SW 1271 (cell line): ENCODE data around the gene HOXB1.

Experiments used
- DNase-seq, 2 experiments: peaks; one replicate each; lab custom pipeline; 2025; lab: John Stamatoyannopoulos, UW

HOXB1 gene

DNA sequence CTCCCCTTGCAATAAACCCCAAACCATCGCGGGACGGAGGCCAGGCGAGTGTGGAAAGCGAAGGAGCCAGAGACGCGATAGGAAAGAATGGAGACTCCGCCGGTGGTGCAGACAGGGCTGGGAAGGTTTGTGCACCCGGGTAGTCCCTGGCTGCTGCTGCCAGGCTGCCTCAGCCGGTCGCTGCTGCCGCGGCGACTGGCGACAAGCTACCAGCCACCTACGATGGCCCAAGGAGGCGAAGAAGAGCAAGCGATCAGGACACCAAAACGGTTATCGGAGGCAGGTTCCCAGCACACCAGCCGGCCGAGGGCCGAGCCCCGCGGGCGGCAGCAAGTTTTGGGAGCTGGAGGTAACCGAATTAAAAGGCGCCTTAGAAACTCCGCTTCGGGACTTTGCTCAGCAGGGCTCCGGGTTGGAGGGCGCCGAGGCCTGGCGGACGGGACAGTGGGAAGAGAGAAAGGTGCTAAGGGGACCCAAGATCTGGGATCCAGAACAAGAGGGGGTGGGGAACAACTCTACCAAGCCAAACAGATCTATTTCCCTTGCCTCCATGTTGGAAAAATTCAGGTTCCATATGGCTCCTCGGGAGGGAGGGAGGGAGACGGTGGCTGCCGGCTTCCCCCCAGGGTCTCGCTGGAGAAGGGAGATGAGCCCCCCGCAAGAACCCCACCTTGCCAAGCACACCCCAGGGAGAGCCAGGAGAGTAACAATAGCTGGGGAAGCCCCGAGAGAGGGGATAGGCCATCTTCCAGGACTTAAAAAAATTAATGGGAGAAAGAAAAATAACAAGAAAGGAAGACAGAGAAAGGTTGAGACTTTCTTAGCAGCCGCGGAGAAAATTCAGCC is 23.8 kb upstream of the HOXB1 start:
- DNase-seq: no peak

DNA sequence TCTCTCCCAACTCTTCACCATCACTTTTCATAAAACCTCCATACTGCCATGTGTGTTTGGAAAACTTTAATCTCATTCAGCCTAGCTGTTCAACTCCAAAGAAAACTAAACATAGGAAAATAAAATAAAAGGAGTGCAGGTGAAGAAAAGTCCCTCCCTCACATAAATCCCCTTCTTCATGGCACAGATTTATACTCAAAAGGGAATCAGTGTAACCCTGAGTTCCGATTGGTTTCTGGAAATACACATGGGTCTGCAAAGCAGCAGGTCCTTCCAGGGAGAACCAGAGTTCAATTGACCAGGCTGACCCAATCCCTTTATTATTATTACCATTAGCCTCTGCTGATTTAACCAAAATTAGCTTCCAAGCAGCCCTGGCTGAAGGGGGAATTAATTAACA is 23.0 kb upstream of the HOXB1 start:
- DNase-seq: no peak

DNA sequence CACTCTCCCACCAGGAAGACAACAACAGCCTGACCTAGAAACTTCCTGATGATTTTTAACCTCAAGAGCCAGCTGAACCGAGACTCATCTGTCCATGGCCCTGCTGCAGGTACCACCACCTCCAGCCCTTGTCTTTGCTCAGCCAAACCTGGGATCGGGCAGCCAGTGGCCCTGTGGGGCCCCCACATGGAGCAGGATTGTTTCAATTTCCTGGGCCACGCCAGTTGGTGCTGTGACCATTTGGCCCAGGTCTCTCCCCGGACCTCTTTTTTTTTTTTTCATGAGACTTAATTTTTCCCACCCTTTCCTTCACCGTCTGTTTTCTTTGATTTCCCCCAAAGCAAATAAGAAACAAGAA is 22.4 kb upstream of the HOXB1 start:
- DNase-seq: no peak

DNA sequence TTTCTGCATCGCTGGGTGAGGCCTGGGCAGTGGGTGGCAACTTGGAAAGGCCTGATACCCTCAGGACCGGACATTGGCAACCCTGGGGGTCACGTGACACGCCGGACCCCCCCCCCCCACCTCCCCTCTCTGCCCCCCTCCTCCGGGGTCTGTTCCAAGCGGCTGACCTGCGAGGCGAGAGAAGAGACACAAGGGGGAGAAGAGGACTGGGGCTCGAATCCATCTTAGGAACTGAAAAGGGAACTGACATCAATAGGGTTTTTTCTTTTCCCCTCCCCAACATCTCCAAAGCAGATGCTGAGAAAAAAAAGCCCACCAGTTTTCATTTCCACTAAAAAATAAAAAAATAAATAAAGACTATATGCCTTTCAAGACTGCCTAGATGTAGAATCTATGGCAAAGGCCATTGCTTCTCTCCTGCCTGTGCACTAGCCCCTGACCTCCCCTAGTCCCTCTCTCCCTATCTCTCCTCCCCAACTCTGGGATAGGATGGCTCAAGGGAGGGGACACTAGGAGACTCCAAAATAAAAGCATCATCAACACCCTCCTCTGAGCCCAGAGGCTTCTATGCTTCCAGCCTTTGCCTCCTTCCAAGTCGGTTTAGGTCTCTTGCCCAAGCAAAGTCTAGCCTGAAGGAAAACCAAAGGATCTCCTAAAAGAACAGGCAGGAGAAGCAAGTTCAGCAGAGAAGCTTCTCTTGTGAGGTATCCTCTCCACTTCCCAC is 21.8 kb upstream of the HOXB1 start:
- DNase-seq: no peak

DNA sequence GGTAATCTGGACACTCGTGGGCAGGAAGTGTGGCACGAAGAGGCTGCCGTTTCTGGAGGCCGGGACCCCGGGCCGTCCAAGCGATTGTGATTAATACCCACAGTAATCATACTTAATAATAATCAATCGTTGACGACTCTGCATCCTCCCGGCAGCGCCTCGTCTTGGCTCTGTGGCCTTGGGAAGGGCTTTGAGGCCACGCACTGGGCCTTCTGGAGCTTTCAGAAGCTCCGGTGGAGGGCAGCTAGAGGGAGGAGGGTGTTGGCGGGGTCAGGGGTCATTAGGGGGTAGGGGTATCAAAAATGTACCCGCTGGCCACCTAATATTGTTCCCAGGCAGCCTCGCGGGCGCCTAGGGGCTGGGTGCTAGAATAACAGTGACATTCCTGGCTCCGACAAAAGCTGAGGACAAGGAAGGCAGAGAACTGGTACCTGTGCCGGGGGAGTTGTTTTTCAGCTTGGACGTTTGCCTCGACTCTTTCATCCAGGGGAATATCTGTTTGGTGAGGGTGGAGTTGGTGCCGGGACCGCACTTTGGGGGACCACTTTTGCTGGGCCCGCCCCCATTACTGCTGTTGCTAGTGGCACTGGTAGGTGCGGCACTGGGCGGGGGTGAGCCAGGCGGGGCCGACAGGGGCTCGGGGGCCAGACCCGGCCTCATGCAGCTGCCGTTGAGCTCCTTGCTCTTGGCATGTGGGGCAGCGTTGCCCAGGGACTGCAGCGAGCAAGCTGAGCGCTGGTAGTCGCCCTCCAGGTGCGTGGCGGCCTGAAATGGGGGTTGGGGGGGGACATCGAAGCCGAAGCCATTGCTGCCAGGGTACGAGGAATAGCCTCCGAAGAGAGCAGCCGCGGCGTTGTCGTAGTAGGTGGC is 21.0 kb upstream of the HOXB1 start:
- DNase-seq: no peak

DNA sequence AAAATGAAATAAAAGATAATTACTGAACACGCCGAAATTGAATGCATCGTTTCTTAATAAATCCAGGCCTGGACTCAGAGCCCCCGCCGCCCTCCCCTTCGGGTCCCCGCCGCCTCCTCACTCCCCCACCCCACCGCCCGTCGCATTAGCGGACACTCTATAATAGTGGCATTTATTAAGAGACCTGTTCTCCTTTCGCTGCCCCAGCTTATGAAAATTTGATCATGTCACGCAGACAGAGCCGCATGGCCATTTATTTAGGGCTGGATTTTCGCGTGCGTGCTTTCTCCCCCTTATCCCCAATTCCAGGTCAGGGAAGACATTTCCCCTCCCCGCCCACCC is 20.4 kb upstream of the HOXB1 start:
- DNase-seq: no peak

DNA sequence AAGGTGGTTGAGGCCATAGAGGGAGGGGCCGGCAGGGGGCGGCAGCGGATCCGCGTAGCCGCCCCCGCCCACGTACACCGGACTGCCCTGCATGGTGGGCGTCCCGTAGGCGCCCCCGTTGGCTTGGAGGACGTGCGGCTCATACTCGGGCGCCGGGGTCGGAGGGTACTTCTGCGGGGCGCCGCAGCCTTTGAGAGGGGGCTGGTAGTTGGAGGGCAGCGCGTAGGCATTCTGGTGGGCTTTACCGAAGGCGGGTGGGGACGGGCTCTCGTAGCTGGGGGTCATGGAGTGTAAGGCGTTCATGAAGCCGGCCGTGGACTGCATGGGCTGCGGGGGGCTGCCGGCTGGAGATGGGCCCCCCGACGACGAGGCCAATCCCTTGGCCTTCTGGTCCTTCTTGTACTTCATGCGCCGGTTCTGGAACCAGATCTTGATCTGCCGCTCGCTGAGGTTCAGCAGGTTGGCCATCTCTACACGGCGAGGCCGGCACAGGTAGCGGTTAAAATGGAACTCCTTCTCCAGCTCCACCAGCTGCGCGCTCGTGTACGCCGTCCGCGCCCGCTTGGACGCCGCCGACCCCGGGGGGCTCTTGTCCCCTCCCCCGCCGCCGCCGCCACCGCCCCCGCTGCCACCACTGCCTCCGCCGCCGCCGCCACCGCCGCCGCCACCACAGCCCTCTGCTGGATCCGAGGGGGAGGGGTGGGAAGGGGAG is 19.8 kb upstream of the HOXB1 start:
- no peak for DNase-seq

DNA sequence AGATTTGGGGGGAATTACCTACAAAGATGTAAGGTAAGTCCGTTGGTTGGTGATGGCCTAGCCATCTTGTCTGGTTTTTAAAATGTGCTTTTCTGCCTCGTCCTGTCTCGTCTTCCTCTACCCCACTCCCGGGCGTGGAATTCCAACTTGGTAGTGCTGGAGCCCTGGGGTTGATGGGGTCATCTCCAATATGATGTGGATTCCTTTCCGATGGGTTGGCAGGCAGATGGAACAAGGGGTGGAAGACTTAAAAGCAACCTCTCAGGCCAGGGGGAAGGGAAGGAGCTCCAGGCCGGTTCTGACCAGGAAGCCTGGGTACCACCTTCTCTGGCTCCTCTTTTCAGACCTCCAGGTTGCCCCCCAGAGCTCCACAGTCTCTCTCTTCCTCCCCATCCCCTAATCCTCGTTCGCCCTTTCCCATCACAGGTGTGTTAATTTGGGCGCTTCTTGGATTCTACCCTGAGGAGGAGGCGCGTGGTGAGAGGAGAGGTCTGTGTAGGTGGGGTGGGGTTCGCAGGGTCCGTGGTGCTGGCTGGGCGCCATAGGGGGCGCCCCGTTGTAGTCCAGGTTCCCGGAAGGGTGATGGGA is 19.2 kb upstream of the HOXB1 start:
- DNase-seq: no peak

DNA sequence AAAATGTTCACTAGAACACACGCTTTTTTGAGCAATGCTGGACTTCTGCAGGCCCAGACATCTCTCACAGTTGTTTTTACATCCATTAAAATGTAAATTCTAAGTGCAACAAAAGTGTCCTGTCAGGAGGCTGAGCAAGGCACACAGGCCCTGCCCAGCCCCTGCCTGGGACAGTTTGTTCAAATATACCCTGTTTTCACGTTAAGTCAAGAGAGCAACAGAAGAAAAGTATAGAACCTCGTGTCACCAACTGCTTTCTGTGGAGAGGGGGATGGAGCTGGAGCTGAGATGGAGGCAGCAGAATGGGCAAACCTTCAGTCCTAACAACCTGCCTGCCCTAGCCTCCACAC is 18.4 kb upstream of the HOXB1 start:
- DNase-seq: no peak

DNA sequence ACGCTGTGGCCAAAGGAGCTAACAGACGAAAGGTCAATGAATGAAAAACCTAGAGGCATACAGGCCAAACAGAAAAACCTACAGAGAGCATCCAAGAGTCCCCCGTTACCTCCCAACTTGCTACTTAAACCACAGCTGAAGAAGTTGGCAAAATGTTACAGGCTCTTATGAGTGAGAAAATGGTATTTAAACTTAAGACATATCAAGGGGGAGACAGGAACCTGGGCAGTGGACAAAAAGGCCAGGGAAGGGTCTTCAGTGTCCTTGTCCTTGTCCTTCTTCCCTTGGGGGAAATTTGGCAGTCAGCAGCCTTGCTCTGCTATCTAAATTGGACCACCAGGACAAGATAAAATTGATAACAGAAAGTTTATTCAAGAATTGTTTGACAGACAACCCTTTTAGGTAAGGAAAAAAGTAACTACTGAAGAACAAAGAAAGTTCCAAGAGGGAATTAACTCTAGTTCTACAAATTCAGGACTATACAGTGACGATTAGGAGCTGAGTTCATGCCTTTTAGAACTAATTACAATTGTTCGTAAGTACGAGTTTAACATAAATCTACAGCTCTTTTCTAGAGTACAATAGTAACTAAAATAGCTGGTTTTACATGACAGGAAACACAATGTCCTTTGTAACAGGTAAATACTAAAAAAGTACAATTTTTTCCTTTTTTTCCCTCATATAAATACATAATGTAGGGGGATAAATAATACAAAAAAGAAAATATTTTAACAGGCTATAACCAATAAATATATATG is 17.9 kb upstream of the HOXB1 start:
- no peak for DNase-seq

DNA sequence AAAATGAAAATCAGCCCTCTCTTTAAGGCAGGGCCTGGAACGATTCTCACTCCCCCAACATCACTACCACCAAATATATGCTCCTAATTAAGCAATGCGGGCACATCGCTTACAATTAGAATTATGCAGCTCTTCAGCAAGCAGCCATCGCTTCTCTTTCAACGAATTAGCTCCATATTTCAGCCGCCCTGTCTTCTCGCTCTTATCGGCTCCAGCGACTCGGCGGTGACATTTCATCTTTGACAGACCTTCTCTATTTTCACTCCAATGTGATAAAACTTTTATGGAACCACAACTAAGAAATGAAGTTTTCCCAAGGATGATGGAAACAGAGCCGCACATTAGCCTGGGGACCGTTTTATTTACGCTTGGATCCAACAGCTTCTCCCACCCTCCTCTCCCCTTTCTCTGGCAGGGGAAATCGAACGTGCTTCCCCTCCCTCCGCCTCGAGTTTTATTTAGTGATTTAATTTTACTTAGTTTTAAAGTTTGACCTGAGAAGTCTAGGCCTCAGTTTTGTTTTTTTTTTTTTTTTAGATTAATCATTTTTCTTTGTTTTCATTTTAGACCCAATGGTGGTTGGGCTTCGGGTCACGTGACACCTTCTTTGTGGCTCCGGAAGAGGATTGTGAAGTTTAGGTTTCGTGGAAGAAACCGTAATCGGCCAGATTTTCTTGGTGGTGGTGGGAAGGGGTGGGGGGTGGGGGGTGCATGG is 17.2 kb upstream of the HOXB1 start:
- DNase-seq: no peak

DNA sequence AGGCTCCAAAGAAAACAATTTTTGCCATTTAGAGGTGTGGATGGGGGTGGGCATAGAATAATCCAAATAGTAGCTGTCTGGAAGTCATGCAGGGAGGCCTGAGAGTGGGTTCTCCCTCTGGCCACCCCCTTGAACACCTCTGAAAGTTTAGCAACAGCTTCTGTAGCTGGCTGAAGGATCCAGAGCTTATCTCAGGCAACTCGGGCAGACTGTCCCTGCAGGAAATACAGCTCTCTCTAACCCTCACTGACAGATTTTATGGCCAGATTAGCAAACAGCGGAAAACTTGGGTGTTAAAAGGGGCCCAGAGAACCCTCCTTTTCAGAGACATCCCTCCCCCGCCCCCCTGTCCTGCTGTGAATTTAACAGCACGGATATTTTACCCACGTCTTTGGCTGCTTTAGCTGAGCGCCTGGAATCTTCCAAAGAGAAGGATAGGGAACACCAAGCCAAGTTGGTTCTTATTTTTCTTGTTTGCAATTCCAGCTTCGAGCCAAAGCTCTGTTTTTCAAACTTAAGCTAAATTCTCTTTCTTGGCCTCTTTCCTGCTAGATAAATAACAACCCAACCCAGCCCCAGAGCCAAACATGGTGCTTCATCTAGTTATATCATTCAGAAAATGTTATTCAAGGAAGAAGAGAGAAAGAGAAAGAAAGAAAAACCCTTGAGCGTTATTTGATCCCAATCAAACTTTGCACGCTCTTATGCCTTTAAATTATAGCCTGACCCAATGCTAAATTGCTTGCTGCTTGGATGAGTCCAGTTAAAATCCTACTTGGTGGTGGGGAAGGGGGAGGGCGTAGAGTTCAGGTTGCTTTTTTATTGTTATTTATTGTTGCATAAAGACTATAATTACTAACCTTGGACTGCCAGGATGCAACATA is 16.4 kb upstream of the HOXB1 start:
- DNase-seq: no peak

DNA sequence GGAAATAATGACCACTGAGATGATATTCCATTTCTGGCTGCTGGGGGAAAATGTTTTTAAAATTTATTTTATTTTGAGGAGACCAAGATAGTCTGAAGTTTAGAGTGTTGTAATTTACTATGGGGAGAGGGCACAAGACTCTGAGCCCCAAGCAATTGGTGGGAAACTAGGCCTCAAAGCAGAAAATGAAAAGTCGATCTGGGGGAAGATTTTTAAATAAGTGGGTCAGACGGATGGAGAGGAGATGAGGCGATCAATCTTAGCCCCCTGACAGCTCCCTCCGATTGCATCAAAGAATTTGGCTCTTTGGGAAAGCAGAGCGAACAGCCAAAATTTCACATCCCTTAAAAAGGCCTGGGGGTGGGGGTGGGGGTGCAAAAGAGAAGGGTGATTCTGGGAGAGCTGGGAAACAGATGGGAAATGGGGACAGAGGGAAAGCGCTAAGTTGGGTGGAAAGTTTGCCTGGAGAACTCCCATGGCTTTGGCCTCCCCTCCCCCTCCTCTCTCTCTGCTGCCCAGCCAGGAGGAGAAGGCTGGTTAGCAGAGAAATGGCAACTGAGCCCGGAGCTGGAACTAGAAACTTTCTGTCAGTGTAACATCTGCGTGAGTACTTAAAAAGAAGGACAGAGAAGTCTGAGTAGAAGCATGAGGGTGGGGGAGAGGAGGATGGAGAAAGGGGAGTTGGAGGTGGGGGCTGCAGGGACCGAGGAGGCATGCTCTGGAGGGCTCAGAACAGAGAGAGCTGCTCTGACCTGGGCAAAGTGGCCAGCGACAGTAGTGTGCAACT is 15.5 kb upstream of the HOXB1 start:
- no peak for DNase-seq

DNA sequence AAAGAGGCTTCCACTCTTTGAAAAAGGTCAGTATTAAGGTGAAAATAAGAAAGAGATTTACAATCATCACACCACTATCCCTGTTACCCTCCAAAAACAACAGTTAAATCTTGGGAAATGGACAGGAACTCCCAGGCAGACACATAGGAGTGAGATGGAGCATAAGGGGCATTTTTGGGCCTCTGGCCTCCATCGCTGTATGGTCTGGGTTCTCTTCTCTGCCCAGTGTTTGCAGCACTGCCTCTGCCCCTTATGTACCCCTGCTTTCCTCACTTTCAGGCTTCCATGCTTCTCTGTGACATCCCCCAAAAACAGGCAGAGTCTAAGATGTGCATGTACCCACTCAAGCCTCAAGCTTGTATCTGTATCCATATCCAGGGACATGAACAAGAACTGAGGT is 14.7 kb upstream of the HOXB1 start:
- DNase-seq: no peak

DNA sequence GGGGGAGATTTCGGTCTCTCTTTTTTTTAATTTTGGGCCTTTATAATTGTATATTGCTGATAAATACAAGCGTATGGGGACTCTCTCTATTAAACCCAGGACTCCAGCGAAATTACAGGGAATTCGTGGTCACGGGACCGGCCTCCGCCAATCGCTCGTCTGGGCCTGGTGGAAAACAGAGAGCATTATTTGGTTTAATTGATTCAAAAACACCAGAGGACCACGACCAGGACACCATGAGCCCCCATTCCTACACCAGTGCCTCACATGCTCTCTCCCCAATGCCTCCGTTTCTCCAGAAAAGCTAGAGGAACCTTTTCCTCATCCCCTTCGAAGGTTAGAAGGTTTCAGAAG is 14.2 kb upstream of the HOXB1 start, which contains the start of gene HOXB2:
TSS of gene HOXB2 (minus strand) at position 88 of the 354 bp plus-strand sequence. CDS start 198 bp downstream, outside the sequence.
- DNase-seq: no peak

DNA sequence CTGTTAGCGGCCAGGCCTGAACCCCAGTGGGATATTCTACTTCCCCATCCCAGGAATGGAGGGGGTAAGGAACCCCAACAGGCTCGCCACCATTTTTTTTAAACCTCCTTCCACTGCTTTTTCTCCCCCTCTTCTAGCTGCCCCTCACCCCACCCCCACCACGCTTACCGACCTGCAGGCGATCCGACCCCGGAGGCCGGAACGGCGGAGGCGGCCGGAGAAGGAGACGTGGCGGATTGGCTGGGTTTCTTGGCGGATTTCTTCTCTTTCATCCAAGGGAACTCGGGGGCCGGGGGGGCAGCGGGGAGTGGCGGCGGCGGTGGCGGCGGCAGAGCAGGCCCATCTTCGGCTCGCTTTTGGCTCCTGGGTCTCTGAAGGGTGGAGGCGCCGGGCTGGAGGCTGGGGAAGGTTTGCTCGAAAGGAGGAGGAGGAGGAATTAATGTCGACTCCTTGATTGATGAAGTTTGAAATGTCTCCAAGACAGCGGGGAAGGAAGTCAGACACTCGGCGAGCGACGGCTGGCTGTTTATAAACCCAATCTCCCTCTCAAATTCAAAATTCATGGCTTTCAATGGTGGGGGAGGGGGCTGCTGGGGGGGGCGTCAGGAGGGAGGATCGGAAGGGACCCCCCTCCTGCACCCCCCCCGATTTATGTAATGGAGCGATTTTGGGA is 13.7 kb upstream of the HOXB1 start:
- no peak for DNase-seq

DNA sequence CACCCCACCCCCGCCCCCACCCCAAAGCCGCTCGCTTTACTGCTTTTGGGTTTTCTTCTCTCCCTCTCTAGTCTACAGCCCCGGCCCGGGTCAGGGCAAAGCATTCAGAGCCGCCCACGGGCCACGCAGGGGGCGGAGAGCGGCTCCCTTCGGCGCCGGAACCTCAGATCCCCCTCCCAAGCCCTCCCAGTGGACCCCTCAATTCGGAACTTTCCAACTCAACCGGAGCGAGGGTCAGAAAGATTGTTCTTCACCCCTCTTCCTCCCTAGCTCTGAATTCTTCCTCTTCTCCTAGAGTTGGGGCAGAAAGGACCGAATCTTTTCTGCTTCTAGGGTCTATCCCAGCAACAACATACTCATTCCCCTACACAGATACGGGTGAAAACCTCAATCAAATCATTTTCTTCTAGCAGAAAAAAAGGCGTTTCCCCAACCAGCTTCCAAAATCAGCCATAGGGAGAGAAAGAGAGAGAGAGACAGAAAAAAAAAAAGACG is 13.1 kb upstream of the HOXB1 start:
- DNase-seq: no peak
